WTC11 (cell line): Measurements from ENCODE around the gene GTF2H4. TPM values are rescaled to one million over a fixed set of nuclear protein-coding genes. Genes with fewer than 3 reads are reported as not detected.

ENCODE experiments used
- ATAC-seq: fragments of 200-7000 bp; cut with Tn5 transposase; 2 replicates; pipeline ENCODE4 v1.10.0; 2021; ENCODE audit warnings: mild to moderate bottlenecking, moderate library complexity
- CTCF ChIA-PET: fragments of 300-600 bp; sonication (Branson Sonifier 250); formaldehyde crosslinking; loops from one replicate; lab custom pipeline; 2021; ENCODE audit warnings: antibody characterized with exemption; lab: Charles Lee
- POLR2A ChIA-PET: fragments of 350-600 bp; sonication (Branson Sonifier 250); formaldehyde crosslinking; loops from one replicate; lab custom pipeline; 2021; ENCODE audit warnings: antibody characterized with exemption; lab: Charles Lee
- DNase-seq: peaks from one replicate; pipeline ENCODE4 v3.0.0; 2021; ENCODE audit warnings: low spot score
- H3K27ac Mint-ChIP-seq: 2 replicates; pipeline ENCODE4 v1.8.0; 2021; ENCODE audit warnings: mixed read lengths
- H3K27me3 Mint-ChIP-seq: 2 replicates; pipeline ENCODE4 v1.8.0; 2021; ENCODE audit warnings: low read depth, mild to moderate bottlenecking, moderate library complexity, mixed read lengths
- H3K36me3 Mint-ChIP-seq: 2 replicates; pipeline ENCODE4 v1.8.0; 2021; ENCODE audit warnings: mixed read lengths
- H3K4me1 Mint-ChIP-seq: 2 replicates; pipeline ENCODE4 v1.8.0; 2022; ENCODE audit warnings: mixed read lengths
- H3K4me3 Mint-ChIP-seq: 2 replicates; pipeline ENCODE4 v1.8.0; 2021; ENCODE audit warnings: mild to moderate bottlenecking, moderate library complexity, mixed read lengths
- H3K9me3 Mint-ChIP-seq: 2 replicates; pipeline ENCODE4 v1.8.0; 2021; ENCODE audit warnings: mixed read lengths
- ARID4B ChIP-seq: sonication (generic); formaldehyde crosslinking; IDR thresholded peaks from 2 replicates; pipeline ENCODE4 v1.8.0; 2023; ENCODE audit warnings: missing genetic modification reagents, mild to moderate bottlenecking, borderline replicate concordance
- CTCF ChIP-seq: fragments of 200-600 bp; IDR thresholded peaks from 2 replicates; pipeline ENCODE4 v1.8.0; 2022; ENCODE audit warnings: antibody characterized with exemption
- ELF4 ChIP-seq: sonication (generic); formaldehyde crosslinking; IDR thresholded peaks from 2 replicates; pipeline ENCODE4 v1.8.1; 2022; ENCODE audit warnings: low read depth, mild to moderate bottlenecking, moderate library complexity, missing genetic modification reagents
- FOXP1 ChIP-seq: sonication (generic); formaldehyde crosslinking; IDR thresholded peaks from 2 replicates; pipeline ENCODE4 v1.8.0; 2022; ENCODE audit warnings: missing genetic modification reagents, mild to moderate bottlenecking, moderate library complexity, borderline replicate concordance
- GABPB1 ChIP-seq: sonication (generic); formaldehyde crosslinking; IDR thresholded peaks from 2 replicates; pipeline ENCODE4 v1.8.1; 2023; ENCODE audit warnings: mild to moderate bottlenecking, missing genetic modification reagents
- JUN ChIP-seq: sonication (generic); formaldehyde crosslinking; IDR thresholded peaks from 2 replicates; pipeline ENCODE4 v1.8.0; 2023; ENCODE audit warnings: mild to moderate bottlenecking, missing genetic modification reagents
- MYBL2 ChIP-seq: sonication (generic); formaldehyde crosslinking; IDR thresholded peaks from 2 replicates; pipeline ENCODE4 v1.8.1; 2023; ENCODE audit warnings: mild to moderate bottlenecking, moderate library complexity, missing genetic modification reagents
- NFATC4 ChIP-seq: fragments of 250-450 bp; sonication (Bioruptor Pico); IDR thresholded peaks from 2 replicates; pipeline ENCODE4 v1.9.0; 2021; ENCODE audit warnings: mild to moderate bottlenecking
- NFE2L1 ChIP-seq: sonication (generic); formaldehyde crosslinking; IDR thresholded peaks from 2 replicates; pipeline ENCODE4 v1.8.1; 2023; ENCODE audit warnings: missing genetic modification reagents
- NFYB ChIP-seq: sonication (generic); formaldehyde crosslinking; conservative IDR thresholded peaks from 2 replicates; pipeline ENCODE4 v1.8.0; 2022; ENCODE audit warnings: low read depth, missing genetic modification reagents
- PREB ChIP-seq: sonication (generic); formaldehyde crosslinking; IDR thresholded peaks from 2 replicates; pipeline ENCODE4 v1.8.1; 2022; ENCODE audit warnings: mild to moderate bottlenecking, missing genetic modification reagents, moderate library complexity, borderline replicate concordance
- PRRX2 ChIP-seq: fragments of 250-450 bp; sonication (Bioruptor Pico); IDR thresholded peaks from 2 replicates; pipeline ENCODE4 v1.8.0; 2021; ENCODE audit warnings: mild to moderate bottlenecking
- RORB ChIP-seq: fragments of 250-450 bp; sonication (Bioruptor Pico); IDR thresholded peaks from 2 replicates; pipeline ENCODE4 v1.9.0; 2021; ENCODE audit warnings: mild to moderate bottlenecking
- SOX15 ChIP-seq: fragments of 250-450 bp; sonication (Bioruptor Pico); IDR thresholded peaks from 2 replicates; pipeline ENCODE4 v1.9.0; 2021; ENCODE audit warnings: mild to moderate bottlenecking
- SP1 ChIP-seq: sonication (generic); formaldehyde crosslinking; conservative IDR thresholded peaks from 2 replicates; pipeline ENCODE4 v1.8.1; 2022; ENCODE audit warnings: missing genetic modification reagents
- ZBTB21 ChIP-seq: sonication (generic); formaldehyde crosslinking; IDR thresholded peaks from 2 replicates; pipeline ENCODE4 v1.8.1; 2023; ENCODE audit warnings: mild to moderate bottlenecking, missing genetic modification reagents, borderline replicate concordance
- ZNF423 ChIP-seq: fragments of 250-450 bp; sonication (Bioruptor Pico); IDR thresholded peaks from 2 replicates; pipeline ENCODE4 v2.1.2; 2022; ENCODE audit warnings: mild to moderate bottlenecking, moderate library complexity
- ZNF671 ChIP-seq: fragments of 250-450 bp; sonication (Bioruptor Pico); IDR thresholded peaks from 2 replicates; pipeline ENCODE4 v1.8.0; 2021; ENCODE audit warnings: mild to moderate bottlenecking
- total RNA-seq: library from RNA; stranded (reverse); gene quantifications from 3 replicates; pipeline ENCODE4 v1.2.3, GENCODE V29; 2021
- TF ChIP-seq, protein P1 (sequence below): sonication (generic); formaldehyde crosslinking; IDR thresholded peaks from 2 replicates; pipeline ENCODE4 v1.8.0; 2022; ENCODE audit warnings: mild to moderate bottlenecking, missing genetic modification reagents

The GTF2H4 gene
- total RNA-seq, 1 experiment from 2014 or later, result 49.2 TPM

- TF ChIP-seq JUN (peak; percentile 81; the same call in 1 of the 2 replicates), NFATC4 (CRISPR knock-in tag) (peak; percentile 37; the same call in 1 of the 2 replicates), SOX15 (CRISPR knock-in tag) (no peak), PRRX2 (peak; percentile 52; the same call in 1 of the 2 replicates), ZNF423 (CRISPR knock-in tag) (peak; percentile 99), MYBL2 (CRISPR knock-in tag) (peak; percentile 89), RORB (CRISPR knock-in tag) (no peak)
Observed at GRCh38 chr6:30914076-30914853, 6.3 kb downstream of the GTF2H4 start, which contains the start of gene VARS2 (continued).

DNA sequence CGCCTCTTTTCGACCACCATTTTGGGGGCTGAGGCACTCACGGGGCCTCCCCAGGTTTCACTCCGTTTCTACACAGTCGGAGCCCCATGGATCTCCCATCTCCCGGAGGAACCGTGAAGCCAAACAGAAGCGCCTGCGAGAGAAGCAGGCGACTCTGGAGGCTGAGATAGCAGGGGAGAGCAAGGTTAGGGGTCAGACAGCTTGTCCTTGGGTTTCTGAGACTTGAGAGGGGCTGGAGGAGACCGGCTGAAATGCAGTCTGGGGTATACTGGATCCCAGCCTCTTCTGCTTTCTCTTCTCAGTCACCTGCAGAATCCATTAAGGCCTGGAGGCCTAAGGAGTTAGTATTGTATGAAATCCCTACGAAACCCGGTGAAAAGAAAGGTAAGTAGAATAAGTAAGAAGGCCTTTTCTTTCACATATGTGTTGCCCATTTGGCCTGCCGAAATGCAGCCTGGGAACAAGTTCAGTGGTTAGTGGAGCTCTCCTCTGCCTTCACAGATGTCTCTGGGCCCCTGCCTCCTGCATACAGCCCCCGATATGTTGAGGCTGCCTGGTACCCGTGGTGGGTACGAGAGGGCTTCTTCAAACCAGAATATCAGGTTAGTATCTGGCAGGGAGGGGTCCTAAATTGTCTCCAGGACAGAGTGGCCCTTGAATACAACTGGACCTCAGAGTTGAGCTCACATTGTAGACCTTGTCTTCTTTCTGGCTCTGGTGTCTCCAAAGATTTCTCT lies 7.0 kb downstream of the GTF2H4 start:
- Mint-ChIP-seq H3K27ac (peak overlapping the region; percentile 90), H3K4me1 (peaks cover 22% of the 10 kb centered on the region), H3K27me3 (no peaks in the 10 kb centered on the region), H3K36me3 (peaks cover 53% of the 10 kb centered on the region), H3K4me3 (peak overlapping the region; percentile 90), H3K9me3 (no peaks in the 10 kb centered on the region)
- no peak for ATAC-seq
- DNase-seq, result no peak
- TF ChIP-seq FOXP1 (CRISPR knock-in tag) (no peak), ELF4 (CRISPR knock-in tag) (no peak), SP1 (CRISPR knock-in tag) (no peak), ZNF671 (CRISPR knock-in tag) (no peak), NFYB (CRISPR knock-in tag) (no peak), ZBTB21 (CRISPR knock-in tag) (no peak), NFE2L1 (CRISPR knock-in tag) (no peak), PREB (CRISPR knock-in tag) (no peak), PRRX2 (no peak), RORB (CRISPR knock-in tag) (no peak), MYBL2 (CRISPR knock-in tag) (no peak)
- TF ChIP-seq, protein P1, sequence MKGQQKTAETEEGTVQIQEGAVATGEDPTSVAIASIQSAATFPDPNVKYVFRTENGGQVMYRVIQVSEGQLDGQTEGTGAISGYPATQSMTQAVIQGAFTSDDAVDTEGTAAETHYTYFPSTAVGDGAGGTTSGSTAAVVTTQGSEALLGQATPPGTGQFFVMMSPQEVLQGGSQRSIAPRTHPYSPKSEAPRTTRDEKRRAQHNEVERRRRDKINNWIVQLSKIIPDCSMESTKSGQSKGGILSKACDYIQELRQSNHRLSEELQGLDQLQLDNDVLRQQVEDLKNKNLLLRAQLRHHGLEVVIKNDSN, result no peak
- CTCF ChIA-PET, result interaction anchor here (0.7 to 6.4 kb wide), 43 partner anchors 10 to 462 kb away, joined by 3 to 124 read pairs (median 7); partner anchors contain the start of genes DDR1, DHX16, MUCL3 and PSORS1C1
- POLR2A ChIA-PET, result interaction anchor here (1.0 to 2.2 kb wide), 3 partner anchors 32 to 156 kb away, joined by 4 to 12 read pairs (median 4); no protein-coding TSS in a partner anchor

GRCh38 chr6:30915591-30915946 lies 7.6 kb downstream of the GTF2H4 start:
- Mint-ChIP-seq H3K27me3 (no peaks in the 10 kb centered on the region), H3K4me1 (peaks cover 22% of the 10 kb centered on the region), H3K9me3 (no peaks in the 10 kb centered on the region), H3K36me3 (peaks cover 57% of the 10 kb centered on the region), H3K27ac (peak overlapping the region; percentile 85), H3K4me3 (peak overlapping the region; percentile 54)
- peak; percentile 62 for ATAC-seq
- DNase-seq, result peak; percentile 29
- ChIA-PET CTCF (interaction anchor here (0.6 to 6.4 kb wide), 40 partner anchors 9 to 430 kb away, joined by 3 to 124 read pairs (median 5); partner anchors contain the start of genes DDR1, MUCL3, PSORS1C1 and SFTA2), POLR2A (interaction anchor here (1.0 to 1.4 kb wide), 2 partner anchors 35 to 155 kb away, joined by 4 read pairs; no protein-coding TSS in a partner anchor)
- TF ChIP-seq NFE2L1 (CRISPR knock-in tag) (no peak), ARID4B (CRISPR knock-in tag) (no peak), CTCF (0 out of 2 replicates have a peak, but pooled peaks have one; percentile 20), GABPB1 (CRISPR knock-in tag) (0 out of 2 replicates have a peak, but pooled peaks have one; percentile 5)
